HG02678 (cell line): ENCODE results near the gene NFATC3.

ENCODE experiments used
- ATAC-seq: cut with Tn5 transposase; IDR thresholded peaks from one replicate; pipeline ENCODE4 v1.9.1; 2021; ENCODE audit warnings: mild to moderate bottlenecking, moderate library complexity; ENCODE audit not compliant: unreplicated experiment

Gene NFATC3

DNA sequence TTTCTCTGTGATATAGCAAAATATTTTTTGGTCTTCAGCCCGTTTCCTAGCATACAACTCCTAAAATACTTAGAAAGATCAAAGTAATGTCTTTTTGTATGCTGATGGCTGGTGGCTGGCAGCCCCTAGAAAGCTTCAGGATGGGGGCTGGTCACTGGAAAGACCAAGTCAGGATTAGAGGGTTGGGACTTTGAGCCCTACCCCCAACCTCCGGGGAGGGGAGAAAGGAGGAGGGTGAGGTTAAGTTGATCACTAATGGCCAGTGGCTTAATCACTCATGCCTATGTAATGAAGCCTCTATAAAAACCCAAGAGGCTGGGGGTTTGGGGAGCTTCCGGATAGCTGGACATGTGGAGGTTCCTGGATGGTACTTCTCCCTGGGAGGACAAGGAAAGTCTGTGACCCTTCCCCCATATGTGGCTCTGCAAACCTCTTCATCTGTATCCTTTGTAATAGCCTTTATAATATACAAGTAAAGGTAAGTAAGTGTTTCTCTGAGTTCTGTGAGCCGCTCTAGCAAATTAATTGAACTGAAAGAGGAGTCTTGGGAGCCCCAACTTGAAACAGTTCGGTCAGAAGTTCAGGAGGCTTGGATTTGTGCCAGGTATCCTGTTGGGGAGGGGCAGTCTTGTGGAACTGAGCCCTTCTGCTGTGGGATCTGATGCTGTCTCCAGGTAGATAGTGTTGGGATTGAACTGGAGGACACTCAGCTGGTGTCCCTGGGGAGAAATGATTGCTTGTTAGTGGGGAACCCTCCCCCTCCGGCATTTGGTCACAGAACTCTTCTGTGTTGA is 182.6 kb downstream of the NFATC3 start:
- ATAC-seq: no peak

DNA sequence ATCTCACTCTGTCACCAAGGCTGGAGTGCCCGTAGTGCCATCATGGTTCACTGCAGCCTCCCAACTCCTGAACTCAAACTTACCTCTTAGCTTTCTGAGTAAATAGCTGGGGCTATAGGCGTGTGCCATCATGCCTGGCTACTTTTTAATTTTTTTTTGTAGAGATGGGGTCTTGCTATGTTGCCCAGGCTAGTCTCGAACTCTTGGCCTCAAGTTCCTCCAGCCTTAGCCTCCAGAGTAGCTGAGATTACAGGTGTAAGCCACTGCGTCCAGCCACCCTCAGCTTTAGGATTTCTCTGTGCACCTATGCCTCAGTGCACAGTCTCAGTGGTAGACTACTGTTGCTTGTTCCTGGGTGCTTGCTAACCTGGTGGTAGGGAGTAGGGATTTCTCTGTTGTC is 184.6 kb downstream of the NFATC3 start:
- ATAC-seq: no peak

DNA sequence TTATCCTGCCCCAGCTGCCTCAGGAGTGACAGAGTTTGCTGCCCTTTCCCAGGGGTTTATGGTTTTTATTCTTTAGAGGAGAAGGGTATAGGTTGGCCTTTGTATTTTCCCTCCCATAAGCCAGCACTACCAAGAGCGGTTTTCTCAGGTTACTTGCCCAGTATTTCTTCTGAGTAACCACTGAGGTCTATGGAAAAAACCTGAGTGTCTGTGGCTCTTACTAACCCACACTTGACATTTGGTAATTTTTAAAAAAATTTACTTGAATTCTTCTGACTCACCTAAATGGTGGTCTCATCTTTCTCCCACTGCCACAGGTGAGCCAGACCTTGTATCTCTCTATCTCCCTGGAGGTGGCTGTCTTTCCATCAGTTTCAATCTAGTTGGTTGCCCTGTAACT is 185.2 kb downstream of the NFATC3 start:
- ATAC-seq: no peak

DNA sequence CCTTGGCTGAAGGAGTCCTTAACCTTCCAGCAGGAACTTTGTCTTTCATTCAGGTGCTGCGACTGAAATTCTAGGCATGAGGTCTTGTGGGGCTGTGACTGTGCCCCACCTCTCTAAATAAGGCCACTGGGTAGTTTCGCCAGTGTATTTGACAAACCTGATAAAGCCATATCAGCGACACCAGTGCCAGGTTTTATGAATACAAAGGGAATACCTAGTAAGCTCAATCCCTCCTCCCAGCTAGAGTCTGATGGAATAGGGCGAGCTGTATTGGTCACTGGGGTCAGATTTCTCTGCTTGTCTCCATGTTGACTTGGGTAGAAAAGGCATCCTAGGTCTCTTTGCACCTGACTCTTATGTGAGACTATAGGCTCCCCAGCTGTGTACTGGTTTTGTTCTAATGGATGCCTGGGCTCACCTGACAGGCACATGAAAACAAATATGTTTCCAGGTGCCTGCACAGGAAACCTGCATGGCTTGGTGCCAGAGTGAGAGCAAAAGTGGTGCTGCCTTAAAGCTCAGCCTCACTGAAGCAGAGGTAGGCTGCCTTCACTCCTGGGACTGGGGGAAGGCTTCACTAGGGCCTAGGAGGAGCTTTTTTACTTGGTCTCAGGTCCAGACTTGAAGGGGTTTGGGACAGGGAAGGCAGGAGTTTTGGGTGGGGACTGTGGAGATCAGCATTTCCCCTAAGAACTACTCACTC is 187.5 kb downstream of the NFATC3 start:
- no peak for ATAC-seq

DNA sequence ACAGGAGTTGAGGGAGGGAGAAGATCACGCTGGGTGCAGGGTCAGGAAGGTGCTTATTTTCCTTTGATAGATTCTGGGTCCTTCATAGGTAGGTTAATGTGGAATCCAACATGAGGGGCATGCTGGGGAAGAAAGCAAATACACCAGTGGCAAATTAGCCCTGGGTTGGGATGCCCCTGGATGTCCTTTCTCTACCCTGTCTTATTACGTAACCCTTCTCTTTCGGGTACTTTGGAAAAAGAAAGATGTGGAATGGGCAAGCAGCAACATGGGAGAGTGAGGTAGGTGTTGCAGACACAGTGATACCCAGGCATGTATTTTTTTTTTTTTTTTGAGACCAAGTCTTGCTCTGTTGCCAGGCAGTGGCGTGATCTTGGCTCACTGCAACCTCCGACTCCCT is 188.3 kb downstream of the NFATC3 start:
- no peak for ATAC-seq

DNA sequence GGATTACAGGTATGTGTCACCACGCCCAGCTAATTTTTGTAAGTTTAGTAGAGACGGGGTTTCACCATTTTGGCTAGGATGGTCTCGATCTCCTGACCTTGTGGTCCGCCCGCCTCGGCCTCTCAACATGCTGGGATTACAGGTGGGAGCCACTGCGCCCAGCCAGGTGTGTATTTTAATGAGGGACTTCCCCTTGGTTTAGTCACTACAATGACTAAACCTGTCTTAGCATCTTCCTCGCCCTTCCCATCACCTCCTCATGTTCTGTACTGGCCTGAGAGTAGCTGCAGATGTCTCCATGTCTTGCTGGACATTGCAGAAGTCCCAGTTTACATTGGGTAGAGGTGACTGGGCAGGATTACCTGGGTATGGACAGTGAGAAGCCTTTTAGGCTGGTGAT is 188.7 kb downstream of the NFATC3 start:
- ATAC-seq: no peak

DNA sequence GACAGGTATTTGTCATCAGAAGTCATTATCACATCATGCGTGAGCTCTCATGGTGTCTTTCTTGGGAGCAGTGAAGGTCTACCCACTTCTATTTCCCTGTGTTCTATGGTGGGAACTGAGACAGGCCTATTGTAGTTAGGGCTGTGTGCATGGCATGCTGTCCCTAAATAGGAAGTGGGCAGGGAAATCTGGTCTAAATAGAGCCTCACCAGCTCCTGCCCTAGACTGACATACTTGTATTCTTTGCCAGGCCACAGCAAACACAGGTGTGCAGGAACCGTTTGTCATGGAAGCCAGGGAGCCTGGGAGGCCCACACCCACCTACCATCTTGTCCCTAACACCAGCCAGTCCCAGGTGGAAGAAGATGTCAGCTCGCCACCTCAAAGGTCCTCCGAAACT is 189.3 kb downstream of the NFATC3 start:
- ATAC-seq: no peak

DNA sequence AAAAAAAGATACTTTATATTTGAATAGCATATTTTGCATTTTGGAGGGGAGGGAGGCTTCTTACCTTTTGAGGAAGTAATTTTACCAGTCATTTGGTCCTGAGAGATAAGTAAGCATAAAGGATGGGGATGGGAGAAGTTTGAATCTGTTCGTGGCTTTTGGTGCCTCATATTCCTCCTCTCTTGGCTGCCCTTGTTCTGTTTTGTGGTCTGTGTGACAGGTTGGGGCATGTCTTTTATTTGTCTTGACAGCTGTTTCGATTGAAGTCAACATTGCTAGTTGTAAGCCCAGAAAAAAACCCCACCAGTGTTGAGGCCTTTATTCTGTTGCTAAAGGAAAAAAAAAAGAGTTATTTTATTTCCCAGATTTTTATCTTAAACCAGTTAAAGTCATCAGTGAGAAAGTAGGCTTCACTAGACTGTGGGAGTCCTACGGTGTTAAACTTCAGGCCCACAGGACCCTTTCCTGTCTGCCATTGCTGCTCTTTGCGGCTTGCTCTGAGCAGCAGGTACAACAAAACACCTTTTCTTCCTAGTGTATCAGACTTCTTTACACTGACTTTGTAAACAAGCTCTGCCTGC is 190.5 kb downstream of the NFATC3 start:
- ATAC-seq: no peak

DNA sequence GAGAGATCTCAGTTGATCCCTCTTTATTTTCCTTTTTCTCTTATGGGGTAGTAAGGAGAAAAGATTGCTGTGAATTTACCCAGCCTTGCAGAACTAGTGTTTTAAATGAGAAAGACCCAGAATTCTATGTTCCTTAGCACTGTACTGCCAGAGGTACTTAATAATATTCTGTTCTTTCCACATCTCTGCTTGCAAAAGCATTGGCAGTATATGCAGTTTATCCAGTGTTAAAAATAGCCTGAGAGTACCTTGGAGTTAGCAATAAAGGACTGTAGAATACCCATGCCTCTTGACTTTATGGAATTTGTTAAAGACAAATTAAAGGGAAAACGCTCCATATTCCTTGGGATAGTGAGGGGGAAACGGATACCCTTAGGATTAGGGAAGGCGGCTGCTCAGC is 191.1 kb downstream of the NFATC3 start:
- ATAC-seq: no peak
